GM18499 (cell line): ENCODE measurements around the gene ZNF217.
"Not testable (repeated sequence)": the region's sequence is repeated elsewhere in the genome, so short reads cannot be mapped to it uniquely, and the experiment has no call there.

ENCODE experiments used
- ATAC-seq: cut with Tn5 transposase; IDR thresholded peaks from one replicate; pipeline ENCODE4 v1.9.1; 2021; ENCODE audit warnings: moderate number of reproducible peaks; ENCODE audit not compliant: insufficient read depth, unreplicated experiment

The ZNF217 gene

GRCh38 chr20:53622247-53623133 is 28.9 kb upstream of the ZNF217 start:
- no peak for ATAC-seq

GRCh38 chr20:53621482-53622246 is 28.0 kb upstream of the ZNF217 start:
- no peak for ATAC-seq

- ATAC-seq, result not testable (repeated sequence)
Observed at GRCh38 chr20:53618490-53619000, 24.9 kb upstream of the ZNF217 start.

GRCh38 chr20:53617791-53618489 is 24.3 kb upstream of the ZNF217 start:
- ATAC-seq, result no peak

GRCh38 chr20:53616489-53616888 is 22.9 kb upstream of the ZNF217 start:
- ATAC-seq, result not testable (repeated sequence)

- no peak for ATAC-seq
Observed at GRCh38 chr20:53613748-53614147, 20.1 kb upstream of the ZNF217 start.

- not testable (repeated sequence) for ATAC-seq
Observed at GRCh38 chr20:53612289-53612688, 18.6 kb upstream of the ZNF217 start.

GRCh38 chr20:53611449-53611894 is 17.8 kb upstream of the ZNF217 start:
- no peak for ATAC-seq

GRCh38 chr20:53609491-53610445 is 16.1 kb upstream of the ZNF217 start:
- no peak for ATAC-seq

GRCh38 chr20:53608456-53609452 is 15.1 kb upstream of the ZNF217 start:
- no peak for ATAC-seq

GRCh38 chr20:53608071-53608455 is 14.4 kb upstream of the ZNF217 start:
- ATAC-seq, result no peak

GRCh38 chr20:53606364-53606985 is 12.8 kb upstream of the ZNF217 start:
- ATAC-seq, result no peak

GRCh38 chr20:53605401-53605800 is 11.8 kb upstream of the ZNF217 start:
- not testable (repeated sequence) for ATAC-seq

- not testable (repeated sequence) for ATAC-seq
Observed at GRCh38 chr20:53604846-53605245, 11.2 kb upstream of the ZNF217 start.

- no peak for ATAC-seq
Observed at GRCh38 chr20:53602661-53603060, 9.0 kb upstream of the ZNF217 start.

- ATAC-seq, result no peak
Observed at GRCh38 chr20:53599910-53600632, 6.4 kb upstream of the ZNF217 start.

- ATAC-seq, result no peak
Observed at GRCh38 chr20:53599378-53599777, 5.7 kb upstream of the ZNF217 start.
